ENCODE measurements around the gene TNK2.
"Not testable (repeated sequence)": the region's sequence is repeated elsewhere in the genome, so short reads cannot be mapped to it uniquely, and the experiment has no call there.

Gene TNK2

DNA sequence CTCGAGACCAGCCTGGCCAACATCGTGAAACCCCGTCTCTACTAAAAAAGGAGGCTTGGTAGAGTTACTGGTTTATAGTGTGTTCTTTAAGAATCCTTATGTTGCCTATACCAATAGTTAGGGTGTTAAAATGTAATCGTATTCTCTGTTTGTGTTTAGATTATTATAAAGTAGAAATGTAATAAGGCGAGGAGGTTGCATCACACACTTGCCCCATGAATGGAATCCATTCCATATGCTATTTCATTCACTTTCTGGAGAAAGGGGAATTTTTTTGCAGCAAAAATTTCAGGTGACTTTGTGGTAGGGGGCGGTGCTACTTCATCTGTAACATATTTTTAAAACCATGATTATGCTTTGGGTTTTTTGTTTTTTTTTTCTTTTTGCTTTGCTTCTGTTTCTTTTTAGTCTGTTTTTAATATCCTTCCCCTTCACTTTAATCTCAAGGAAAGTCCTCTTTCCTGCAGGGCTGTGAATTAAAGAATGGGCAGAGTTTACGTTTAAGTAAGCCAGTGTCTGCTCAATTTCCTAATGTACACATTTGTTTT is 63.6 kb downstream of the TNK2 start:
- DNase-seq = no peak

DNA sequence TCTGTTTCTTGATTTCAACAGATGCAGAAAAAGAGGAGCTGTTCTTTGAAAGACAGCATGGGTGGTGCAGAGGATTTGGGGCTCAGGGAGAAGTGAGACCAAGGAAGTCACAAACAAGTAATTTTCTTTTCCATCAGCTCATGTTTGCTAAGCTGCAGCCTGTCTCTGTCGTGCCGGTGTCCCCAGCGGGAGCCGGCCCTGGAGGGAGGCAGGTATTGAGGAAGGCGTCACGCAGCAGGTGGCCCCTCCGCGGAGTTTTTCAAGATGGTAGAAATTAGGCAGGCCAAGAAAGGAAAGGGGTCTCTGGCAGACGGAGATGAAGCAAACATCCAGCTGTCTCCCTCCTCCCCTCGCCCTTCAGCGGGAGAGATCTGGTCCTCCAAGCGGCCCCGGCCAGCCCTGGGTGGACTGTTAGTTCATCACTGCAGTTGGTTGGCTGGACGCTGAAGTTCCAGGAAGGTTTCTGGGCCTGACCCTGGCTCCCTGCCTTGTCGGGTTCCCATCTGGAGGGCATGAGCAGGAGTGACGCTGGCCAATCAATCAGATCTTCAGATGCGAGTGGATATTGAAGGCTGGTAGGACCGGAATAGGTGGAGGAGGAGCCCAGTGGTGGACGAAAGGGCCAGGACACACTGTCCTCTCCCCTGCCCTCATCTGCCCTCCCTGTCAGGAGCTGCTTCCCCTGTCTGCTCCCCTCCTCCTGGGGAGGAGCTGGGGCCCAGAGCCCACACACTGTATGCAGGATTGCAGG is 68.9 kb downstream of the TNK2 start:
- no peak for DNase-seq

DNA sequence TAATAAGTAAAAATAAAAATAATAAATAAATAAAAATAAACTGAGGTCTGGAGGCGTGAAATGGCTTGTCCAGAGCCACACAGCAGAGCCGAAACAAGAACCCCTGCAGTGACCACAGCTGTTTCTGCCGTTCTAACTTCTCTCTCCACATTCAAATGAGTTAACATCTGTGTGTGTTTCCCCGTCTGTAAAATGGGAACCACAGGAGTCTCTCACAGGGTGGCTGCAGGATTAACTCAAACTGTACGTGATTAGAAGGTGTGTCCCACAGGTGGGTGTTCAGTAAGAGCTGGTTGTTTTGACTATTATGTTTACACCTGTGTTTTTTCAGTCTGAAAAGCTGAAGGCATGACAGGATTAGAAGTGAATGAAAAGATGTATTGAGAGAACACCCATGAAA is 69.6 kb downstream of the TNK2 start:
- no peak for DNase-seq

DNA sequence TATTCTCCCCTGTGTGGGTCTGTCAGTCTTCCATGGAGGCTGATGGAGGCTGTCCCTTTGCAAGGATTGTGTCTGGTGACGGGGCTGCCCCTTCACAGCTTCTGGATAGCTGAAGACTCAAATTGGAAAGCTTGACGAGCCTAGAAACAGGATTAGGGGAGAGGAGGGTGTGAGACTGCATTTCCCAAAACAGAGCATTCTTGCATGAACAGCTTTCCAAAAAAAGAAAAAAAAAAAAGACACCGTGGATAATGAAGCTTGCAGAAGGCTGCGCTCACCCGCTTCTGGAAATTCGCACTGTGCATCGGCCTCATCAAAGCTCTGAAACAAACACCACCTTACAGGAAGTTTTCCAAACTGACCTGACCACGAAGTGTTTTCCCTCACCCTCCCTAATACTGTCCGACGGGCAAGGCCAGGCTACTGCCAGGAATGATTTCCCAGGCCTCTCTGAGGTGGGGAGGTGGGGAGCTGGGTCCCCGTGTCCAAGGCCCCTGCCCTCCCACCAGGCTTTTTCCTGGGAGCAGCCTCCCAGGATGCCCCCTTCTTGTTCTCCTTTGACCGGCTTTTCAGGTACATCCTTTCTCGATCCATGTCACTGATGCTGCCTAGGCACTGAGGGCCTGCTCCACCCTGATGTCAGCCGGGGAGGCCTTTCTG is 71.7 kb downstream of the TNK2 start:
- no peak for DNase-seq

DNA sequence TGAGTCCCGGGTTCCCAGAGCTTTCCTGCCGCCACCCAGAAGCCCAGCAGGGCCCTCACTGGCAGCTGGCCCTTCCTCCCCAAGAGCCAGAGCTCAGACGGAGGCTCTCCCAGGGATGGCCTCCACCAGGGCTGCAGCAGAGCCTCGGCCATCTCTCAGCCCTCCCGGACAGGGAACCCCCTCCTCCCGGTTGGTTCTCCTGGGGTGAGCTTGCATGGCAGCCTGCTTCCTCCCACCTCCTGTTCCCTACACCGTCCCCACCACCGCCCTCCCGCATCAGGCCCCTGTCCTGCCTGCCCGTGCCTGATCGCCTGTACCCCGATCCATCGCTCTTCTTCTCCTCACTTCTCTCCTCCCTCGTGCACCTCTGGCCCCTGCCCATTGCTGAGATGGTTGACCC is 72.6 kb downstream of the TNK2 start:
- DNase-seq = no peak

DNA sequence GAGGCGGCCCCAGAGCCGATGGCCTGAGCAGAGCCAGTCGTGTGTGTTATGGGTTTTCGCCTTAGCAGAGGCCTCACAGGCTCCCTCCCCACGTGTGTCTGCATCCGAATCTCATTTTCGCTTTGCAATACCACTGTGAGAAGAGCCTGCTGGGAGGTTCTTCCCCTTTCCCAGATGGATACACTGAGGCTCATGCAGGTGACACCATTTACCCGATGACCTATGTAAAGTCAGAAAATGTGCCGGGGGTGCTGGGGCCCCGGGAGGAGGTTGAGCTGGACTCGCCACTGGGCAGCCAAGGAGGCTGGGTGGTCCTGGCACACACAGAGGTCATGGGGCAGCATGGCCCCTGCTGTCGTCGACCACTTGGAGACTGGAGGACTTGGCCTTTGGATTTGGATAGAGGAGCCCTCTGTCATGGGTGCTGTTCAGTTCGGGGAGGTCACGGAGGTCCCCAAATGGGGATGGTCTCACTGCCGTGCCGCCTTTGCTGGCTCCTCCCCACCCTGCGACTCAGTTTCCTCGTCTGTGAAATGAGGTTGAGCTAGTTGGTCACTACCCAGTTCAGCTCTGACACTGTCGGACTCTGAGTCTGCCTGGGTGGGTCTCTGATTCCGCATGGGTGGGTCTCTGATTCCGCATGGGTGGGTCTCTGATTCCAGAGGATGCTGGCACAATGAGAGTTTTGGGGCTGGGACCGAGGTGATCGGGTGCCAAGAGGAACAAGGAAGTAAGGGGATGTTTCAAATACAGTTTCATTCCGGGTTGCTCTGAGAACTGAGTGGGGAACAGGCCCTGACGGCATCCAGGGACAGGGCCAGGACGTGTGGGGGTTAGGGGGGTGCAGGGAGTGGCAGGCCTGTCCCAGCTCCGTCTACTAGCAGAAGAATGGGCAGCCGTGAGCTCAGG is 73.4 kb downstream of the TNK2 start:
- no peak for DNase-seq

DNA sequence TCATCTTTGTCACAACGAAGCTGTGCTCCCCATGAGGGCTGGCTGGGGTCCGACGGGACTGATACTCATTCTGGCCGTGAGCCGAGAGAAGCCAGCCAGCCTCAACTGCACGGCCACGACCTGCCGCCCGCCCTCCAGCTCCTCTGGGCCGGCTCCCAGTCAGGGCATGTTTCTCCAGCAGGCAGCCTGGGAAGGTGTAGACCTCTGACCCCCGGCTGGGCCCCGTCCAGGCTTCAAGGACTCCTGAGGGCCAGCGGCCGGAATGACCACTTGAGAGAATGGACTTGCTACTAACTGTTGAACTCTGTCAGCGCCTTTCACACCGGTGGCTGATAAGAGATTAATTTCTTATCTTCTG is 78.5 kb downstream of the TNK2 start:
- no peak for DNase-seq

DNA sequence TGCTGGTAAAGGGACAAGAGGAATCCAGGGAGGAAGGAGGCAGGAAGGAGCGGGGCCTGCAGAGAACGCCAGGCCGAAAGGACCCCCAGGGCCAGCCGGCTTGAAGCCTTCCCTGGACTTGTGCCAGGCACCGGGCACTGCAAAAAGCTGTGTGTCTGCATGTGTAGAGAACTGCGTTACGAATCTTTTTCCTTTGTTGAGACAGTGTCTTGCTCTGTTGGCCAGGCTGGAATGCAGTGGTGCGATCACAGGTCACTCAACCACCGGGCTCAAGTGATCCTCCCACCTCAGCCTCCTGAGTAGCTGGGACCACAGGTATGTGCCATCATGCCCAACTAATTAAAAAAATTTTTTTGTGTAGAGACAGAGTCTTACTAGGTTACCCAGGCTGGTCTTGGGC is 79.6 kb downstream of the TNK2 start:
- DNase-seq = no peak

DNA sequence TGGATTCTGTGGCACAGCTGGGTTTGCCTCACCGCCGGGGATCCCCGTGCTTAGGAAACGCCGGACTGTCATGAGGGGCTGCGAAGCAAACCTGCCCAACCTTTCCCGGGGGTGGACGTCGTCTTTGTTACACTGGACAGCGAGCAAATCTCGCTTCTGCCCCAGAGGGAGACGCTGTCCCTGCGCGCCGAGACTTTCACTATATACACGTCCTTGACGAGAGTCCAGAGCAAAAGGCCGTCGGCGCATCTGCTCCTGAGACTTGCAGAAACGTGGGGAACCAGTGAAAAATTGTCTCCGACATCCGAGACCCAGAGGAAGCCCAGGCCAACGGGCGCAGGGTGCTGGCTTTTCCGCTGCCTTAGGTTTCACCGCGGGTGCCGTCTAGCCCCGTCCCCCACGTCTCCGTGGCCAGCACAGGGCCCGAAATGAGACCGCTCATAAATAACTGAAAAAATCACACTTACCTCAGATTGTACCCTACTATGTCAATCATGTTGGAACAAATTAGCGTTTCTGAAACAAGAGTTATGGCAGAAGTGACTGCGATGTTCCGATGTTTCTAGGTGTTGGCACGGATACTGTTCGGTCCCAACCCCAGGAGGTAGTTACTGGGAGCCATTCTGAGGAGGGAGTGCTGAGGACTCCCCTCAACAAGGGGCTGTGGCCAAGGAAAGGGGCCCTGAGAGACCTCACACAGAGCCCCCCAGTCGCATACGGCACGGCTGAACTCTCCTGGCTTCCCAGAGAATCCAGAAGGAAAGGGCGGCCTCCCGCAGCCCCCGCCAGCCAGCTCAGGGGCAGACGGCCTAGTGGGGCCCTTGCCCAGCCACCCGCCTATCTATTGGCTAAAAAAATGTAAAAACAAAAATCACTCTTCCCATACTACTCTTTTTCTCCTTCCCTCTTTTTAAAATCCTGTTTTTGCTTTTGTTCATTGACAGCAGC is 82.2 kb downstream of the TNK2 start:
- DNase-seq = no peak

DNA sequence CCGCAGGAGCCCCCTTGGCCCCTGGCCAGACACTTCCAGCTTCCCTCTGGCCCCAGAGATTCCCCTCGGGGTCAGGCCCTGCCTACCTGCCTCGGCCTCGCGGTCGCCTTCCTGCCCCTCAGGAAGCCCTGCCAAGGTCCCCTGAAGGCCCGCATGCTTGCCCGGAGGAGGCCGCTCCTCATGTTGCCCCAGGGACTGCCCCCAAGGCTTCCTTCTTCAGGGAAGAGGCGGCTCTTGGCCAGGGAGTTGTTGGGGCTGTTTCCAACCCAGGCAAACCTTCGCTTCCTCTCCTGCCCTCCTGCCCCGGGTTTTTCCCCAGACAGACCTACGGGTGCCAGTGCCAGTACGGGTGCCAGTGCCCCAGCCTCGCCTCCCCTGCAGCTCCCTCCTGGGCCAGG is 83.2 kb downstream of the TNK2 start:
- DNase-seq = no peak

DNA sequence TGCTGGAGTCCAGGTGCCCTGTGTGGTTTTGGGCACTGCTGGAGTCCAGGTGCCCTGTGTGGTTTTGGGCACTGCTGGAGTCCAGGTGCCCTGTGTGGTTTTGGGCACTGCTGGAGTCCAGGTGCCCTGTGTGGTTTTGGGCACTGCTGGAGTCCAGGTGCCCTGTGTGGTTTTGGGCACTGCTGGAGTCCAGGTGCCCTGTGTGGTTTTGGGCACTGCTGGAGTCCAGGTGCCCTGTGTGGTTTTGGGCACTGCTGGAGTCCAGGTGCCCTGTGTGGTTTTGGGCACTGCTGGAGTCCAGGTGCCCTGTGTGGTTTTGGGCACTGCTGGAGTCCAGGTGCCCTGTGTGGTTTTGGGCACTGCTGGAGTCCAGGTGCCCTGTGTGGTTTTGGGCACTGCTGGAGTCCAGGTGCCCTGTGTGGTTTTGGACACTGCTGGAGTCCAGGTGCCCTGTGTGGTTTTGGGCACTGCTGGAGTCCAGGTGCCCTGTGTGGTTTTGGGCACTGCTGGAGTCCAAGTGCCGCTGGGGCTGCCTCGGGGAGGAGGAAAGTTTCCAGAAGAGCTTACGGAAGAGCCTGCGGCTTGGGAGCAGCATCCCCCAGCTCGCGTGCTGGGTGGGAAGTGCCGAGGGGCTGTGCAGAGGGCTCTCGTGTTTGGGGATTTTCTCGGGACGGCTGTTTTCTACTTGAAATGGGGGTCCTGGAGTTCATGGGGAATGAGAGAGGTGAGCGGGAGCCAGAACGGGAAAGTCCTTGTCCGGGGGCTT is 83.7 kb downstream of the TNK2 start:
- DNase-seq = not testable (repeated sequence)

DNA sequence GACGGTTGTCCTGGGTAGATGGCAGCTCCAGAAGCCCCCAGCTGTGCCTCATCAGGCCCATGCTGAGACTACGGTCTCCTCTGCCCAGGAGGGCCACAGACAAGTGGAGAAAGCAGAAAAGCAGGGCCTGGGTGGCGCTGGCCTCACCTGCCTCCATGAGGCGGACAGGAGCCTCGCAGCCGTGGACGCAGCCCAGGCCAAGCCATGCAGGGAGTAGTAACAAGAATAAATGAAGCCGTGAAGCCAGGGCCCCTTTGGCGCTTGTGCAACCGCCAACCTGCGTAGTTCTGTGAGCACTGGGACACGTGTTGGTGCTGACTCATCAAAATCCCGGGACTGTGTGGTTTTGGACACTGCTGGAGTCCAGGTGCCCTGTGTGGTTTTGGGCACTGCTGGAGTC is 84.4 kb downstream of the TNK2 start:
- peak; percentile 58 for DNase-seq

DNA sequence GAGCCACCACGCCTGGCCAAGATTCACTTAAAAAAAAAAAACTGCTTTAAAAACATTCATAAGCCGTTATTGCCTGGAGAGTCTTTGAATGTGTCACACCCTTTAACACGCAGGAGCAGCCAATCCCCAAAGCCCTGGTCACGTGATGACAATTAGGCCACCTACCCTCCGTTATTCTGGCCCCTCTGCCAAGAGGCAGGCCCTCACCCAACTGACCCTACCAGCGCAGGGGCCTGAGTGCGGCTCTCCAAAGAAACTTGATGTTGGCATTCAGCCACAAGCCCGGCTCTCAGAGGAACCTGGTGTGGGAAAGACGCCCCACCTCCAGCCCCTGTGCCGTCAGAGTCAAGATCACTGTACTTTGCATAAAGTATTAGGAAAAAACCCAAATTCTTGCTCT is 85.1 kb downstream of the TNK2 start:
- DNase-seq = no peak

DNA sequence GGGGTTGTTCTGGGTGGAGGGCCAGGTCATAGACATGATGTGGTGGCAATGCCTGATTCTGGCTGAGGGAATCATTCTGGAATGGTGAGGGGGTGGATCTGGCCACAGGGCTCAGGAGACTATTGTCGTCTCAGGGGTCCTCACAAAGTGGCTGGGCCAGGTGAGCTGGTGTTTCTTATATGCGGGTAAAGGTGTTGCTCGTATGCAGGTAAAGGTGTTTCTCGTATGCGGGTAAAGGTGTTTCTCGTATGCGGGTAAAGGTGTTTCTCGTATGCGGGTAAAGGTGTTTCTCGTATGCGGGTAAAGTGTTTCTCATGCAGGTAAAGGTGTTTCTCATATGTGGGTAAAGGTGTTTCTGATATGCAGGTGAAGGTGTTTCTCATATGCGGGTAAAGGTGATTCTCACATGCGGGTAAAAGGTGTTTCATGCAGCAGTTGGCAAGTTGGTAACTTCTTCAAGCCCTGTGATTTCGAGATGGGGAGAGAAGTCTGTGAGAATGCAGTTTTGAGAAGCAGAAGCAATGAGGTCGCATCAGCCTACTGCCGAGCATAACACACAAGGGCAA is 86.1 kb downstream of the TNK2 start:
- DNase-seq = no peak

DNA sequence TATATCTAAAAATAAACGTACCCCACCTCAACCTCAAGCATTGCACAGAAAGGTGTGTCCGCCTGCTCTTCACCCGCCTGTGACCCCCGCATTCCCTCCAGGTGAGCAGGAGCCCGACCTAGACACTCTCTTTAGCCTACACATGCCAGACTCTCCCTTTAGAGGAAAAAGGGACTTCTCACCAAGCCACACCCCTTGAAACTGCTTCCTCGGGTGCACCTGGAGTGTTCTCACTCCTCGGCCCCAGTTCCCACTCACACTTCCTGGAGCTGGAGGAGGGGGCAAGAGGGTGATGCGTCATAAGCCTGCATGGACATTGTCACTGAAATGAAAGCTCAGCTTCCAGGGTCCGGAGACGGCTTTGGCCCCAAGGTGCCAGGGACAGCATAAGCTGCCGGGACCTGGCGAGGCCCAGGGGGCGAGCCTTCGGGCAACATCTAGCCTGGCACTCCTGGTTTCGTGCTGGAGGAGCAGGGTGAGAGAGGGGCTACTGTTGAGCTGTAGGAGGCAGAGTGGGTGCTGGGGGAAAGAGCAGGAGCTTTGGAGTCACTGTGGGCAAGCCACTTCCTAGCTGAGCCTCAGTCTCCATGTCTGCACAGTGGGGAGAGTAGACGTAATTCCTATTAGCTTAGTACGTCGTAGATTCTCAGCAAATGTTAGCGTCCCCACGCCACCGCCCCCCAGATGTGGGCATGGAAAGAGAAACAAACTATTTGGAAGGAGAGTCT is 86.8 kb downstream of the TNK2 start:
- DNase-seq = peak; percentile 50

DNA sequence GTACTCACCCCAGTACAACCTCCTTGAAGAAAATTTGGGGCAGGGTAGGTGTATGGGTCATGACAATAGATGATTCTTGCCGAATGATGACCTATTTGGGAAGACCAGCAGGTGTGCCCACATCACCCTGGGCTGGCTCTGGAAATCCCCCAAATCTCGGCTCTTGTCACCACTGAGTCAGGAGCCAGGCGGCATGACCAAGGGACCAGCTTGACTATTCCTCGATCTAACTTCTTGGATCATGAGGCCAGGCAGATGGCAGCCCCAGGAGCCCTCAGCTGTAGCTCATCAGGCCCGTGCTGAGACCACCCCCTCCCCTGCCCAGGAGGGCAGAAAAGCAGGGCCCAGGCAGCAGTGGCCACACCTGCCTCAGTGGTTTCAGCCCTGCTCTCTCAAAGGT is 87.5 kb downstream of the TNK2 start:
- peak; percentile 1 for DNase-seq

DNA sequence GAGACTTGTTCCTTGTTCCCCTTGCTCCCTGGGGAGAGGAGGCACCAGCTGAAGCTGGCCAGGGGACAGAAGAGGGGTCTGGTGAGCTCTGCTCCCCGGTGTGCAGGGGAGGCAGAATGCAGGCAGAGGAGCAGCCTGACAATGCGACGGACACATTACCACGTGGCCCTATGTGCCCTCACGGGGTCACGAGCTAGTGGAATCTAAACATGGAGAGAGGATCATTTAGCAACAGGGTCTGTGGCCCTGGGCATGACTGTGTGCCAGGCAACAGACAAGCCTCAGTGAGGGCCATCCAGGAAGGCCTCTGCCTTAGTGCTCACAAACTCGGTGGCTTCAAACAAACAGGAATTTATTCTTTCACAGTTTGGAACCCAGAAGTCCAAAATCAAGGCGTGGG is 88.2 kb downstream of the TNK2 start:
- DNase-seq = peak; percentile 1

DNA sequence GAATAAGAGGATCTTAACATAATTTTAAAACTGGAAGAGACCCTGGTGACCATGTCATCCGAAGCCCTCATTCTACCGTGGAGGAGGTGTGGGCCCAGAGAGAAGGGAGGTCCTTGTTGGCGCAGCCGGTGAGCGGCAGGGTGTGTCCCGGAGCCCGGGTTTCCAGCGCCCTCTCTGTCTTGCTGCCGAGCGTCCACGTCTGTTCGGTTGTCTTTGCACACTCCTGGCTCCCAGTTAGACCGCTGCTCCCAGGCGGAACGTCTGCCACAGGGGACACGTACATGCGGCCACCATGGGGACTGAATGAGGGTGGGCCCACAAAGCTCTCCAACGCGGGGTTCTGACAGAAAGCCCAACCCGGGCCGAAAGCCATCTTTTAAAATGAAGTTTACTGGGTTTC is 90.0 kb downstream of the TNK2 start:
- DNase-seq = no peak

DNA sequence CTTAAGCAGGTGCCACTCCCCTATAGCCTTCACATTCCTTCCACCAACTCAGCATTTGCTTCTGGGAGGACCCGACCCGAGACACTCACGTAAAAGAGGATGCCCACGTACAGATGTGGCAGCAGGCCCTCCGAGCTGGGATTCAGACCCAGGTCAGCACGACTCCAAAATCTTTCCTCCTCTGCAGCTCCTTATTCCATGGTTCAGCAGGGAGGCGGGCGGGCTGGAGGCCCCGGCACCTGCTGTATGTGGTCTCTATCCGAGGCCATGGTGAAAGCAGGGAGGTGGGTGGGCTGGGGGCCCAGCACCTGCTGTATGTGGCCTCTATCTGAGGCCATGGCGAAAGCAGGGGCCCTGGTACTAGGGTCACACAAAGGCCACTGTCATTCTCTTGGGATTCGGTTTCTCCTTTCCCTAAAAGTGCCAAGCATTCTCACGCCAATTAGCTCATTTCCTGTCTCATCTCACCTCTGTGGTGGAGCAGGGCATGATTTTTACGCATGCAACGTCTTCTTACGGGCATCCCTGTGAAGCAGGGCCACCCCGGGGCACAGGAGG is 90.7 kb downstream of the TNK2 start:
- DNase-seq = no peak

DNA sequence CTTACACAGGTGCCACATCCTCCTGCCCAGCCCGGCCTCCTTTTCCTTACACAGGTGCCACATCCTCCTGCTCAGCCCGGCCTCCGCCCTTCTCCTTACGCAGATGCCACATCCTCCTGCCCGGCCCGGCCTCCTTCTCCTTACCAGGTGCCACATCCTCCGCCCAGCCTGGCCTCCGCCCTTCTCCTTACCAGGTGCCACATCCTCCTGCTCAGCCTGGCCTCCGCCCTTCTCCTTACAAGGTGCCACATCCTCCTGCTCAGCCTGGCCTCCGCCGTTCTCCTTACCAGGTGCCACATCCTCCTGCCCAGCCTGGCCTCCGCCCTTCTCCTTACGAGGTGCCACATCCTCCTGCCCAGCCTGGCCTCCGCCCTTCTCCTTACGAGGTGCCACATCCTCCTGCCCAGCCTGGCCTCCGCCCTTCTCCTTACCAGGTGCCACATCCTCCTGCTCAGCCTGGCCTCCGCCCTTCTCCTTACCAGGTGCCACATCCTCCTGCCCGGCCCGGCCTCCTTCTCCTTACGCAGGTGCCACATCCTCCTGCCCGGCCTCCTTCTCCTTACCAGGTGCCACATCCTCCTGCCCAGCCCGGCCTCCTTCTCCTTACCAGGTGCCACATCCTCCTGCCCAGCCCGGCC is 92.0 kb downstream of the TNK2 start:
- not testable (repeated sequence) for DNase-seq
